Neural cell (in vitro differentiated cells): ENCODE results near the gene PABPN1L. TPM values are rescaled to one million over a fixed set of nuclear protein-coding genes. Genes with fewer than 3 reads are reported as not detected.

Source experiments
- H2AFZ ChIP-seq: fragments of 200-600, 300-800 bp; sonication (generic), shearing (Covaris generic); 2 replicates; pipeline ENCODE4 v1.6.0; 2014; ENCODE audit warnings: low read depth, mild to moderate bottlenecking, antibody characterized with exemption, low read length, moderate library complexity
- H3F3A ChIP-seq: fragments of 200-600 bp; shearing (Covaris generic); 2 replicates; pipeline ENCODE4 v1.6.1; 2016; ENCODE audit warnings: mild to moderate bottlenecking, moderate library complexity, mixed read lengths, antibody characterized with exemption, low read length; ENCODE audit not compliant: insufficient read depth, poor library complexity, severe bottlenecking
- H3K27ac ChIP-seq: fragments of 200-600, 300-800 bp; sonication (generic), shearing (Covaris generic); 2 replicates; pipeline ENCODE4 v1.5.1; 2014; ENCODE audit warnings: mild to moderate bottlenecking, low read length, moderate library complexity
- H3K27me3 ChIP-seq: fragments of 300-800, 200-600 bp; sonication (generic), shearing (Covaris generic); 2 replicates; pipeline ENCODE4 v1.6.0; 2014; ENCODE audit warnings: mild to moderate bottlenecking, low read depth, low read length, moderate library complexity; ENCODE audit not compliant: insufficient read depth
- H3K36me3 ChIP-seq: fragments of 300-800, 200-600 bp; sonication (generic), shearing (Covaris generic); 2 replicates; pipeline ENCODE4 v1.5.1; 2014; ENCODE audit warnings: mild to moderate bottlenecking, antibody characterized with exemption, low read length, moderate library complexity; ENCODE audit not compliant: insufficient read depth
- H3K4me2 ChIP-seq: fragments of 300-800, 200-600 bp; sonication (generic), shearing (Covaris generic); 2 replicates; pipeline ENCODE4 v1.6.0; 2014; ENCODE audit warnings: mild to moderate bottlenecking, low read length
- H3K4me3 ChIP-seq: fragments of 300-800, 200-600 bp; sonication (generic), shearing (Covaris generic); 2 replicates; pipeline ENCODE4 v1.5.1; 2014; ENCODE audit warnings: mild to moderate bottlenecking, low read length, moderate library complexity
- H3K79me2 ChIP-seq: fragments of 200-600 bp; shearing (Covaris generic); replicated peaks from 2 replicates; pipeline ENCODE4 v1.6.0; 2014; ENCODE audit warnings: mild to moderate bottlenecking, low read length, moderate library complexity; ENCODE audit not compliant: insufficient read depth
- H3K9ac ChIP-seq: fragments of 300-800, 200-600 bp; sonication (generic), shearing (Covaris generic); 2 replicates; pipeline ENCODE4 v1.6.1; 2016; ENCODE audit warnings: mild to moderate bottlenecking, low read length, mixed read lengths
- H3K9me2 ChIP-seq: fragments of 200-600 bp; shearing (Covaris generic); 2 replicates; pipeline ENCODE4 v1.6.1; 2016; ENCODE audit warnings: mild to moderate bottlenecking, low read length, mixed read lengths; ENCODE audit not compliant: insufficient read depth
- H3K9me3 ChIP-seq: fragments of 200-600, 300-800 bp; sonication (generic), shearing (Covaris generic); 2 replicates; pipeline ENCODE4 v1.6.1; 2016; ENCODE audit warnings: mild to moderate bottlenecking, mixed run types, low read length, moderate library complexity, mixed read lengths
- H4K20me1 ChIP-seq: fragments of 200-600 bp; shearing (Covaris generic); 2 replicates; pipeline ENCODE4 v1.6.1; 2016; ENCODE audit warnings: mild to moderate bottlenecking, mixed run types; ENCODE audit not compliant: insufficient read depth
- CTCF ChIP-seq: fragments of 450-650 bp; IDR thresholded peaks from 2 replicates; pipeline ENCODE4 v1.5.1; 2014; ENCODE audit warnings: antibody characterized with exemption, mild to moderate bottlenecking, moderate library complexity; ENCODE audit not compliant: poor library complexity, severe bottlenecking
- EP300 ChIP-seq: fragments of 450-650 bp; conservative IDR thresholded peaks from 2 replicates; pipeline ENCODE4 v1.6.1; 2014; ENCODE audit warnings: antibody characterized with exemption, mild to moderate bottlenecking, moderate library complexity; ENCODE audit not compliant: poor library complexity, severe bottlenecking
- EZH2 ChIP-seq: fragments of 200-600, 300-800 bp; shearing (Covaris generic), sonication (generic); IDR thresholded peaks from 2 replicates; pipeline ENCODE4 v1.6.1; 2014; ENCODE audit warnings: antibody characterized with exemption, low read length, borderline replicate concordance, mild to moderate bottlenecking; ENCODE audit not compliant: insufficient read depth, poor library complexity, severe bottlenecking
- MXI1 ChIP-seq: fragments of 450-650 bp; conservative IDR thresholded peaks from 2 replicates; pipeline ENCODE4 v1.6.1; 2014; ENCODE audit warnings: antibody characterized with exemption, mild to moderate bottlenecking; ENCODE audit not compliant: poor library complexity, severe bottlenecking
- POLR2AphosphoS5 ChIP-seq: IDR thresholded peaks from 2 replicates; pipeline ENCODE4 v1.6.1; 2012
- RAD21 ChIP-seq: fragments of 450-650 bp; conservative IDR thresholded peaks from 2 replicates; pipeline ENCODE4 v1.6.1; 2014; ENCODE audit warnings: antibody characterized with exemption, mild to moderate bottlenecking, moderate library complexity
- REST ChIP-seq: IDR thresholded peaks from 2 replicates; pipeline ENCODE4 v1.6.1; 2012; ENCODE audit warnings: borderline replicate concordance
- SMC3 ChIP-seq: fragments of 450-650 bp; conservative IDR thresholded peaks from 2 replicates; pipeline ENCODE4 v1.6.1; 2014; ENCODE audit warnings: antibody characterized with exemption, mild to moderate bottlenecking, moderate library complexity; ENCODE audit not compliant: poor library complexity
- TAF1 ChIP-seq: IDR thresholded peaks from 2 replicates; pipeline ENCODE4 v1.6.1; 2012; ENCODE audit warnings: low read depth
- polyA plus RNA-seq: library from polyadenylated mRNA; depleted of rRNA; stranded (reverse); fragments of >200 nt; gene quantifications from 2 replicates; pipeline ENCODE4 v1.2.3, GENCODE V29; 2014

Gene PABPN1L
- polyA plus RNA-seq, 1 donor from 2014 or later: 0.20 TPM

GRCh38 chr16:88850531-88851199, 15.8 kb downstream of the PABPN1L start:
- no peaks in the 10 kb centered on the region for H4K20me1 ChIP-seq
- H2AFZ ChIP-seq: no peak overlapping the region
- H3K4me3 ChIP-seq: no peak overlapping the region
- no peaks in the 10 kb centered on the region for H3F3A ChIP-seq
- H3K27me3 ChIP-seq: no peaks in the 10 kb centered on the region
- H3K36me3 ChIP-seq: no peaks in the 10 kb centered on the region
- no peaks in the 10 kb centered on the region for H3K79me2 ChIP-seq
- no peak overlapping the region for H3K4me2 ChIP-seq
- H3K9me3 ChIP-seq: no peaks in the 10 kb centered on the region
- TF ChIP-seq MXI1: no peak
- no peak for TF ChIP-seq REST
- TF ChIP-seq RAD21: no peak
- no peak for TF ChIP-seq SMC3
- TF ChIP-seq EP300: no peak
- no peak overlapping the region for H3K27ac ChIP-seq
- H3K9ac ChIP-seq: no peak overlapping the region
- no peaks in the 10 kb centered on the region for H3K9me2 ChIP-seq

- Histone ChIP-seq H3K79me2 (no peaks in the 10 kb centered on the region), H2AFZ (no peak overlapping the region), H3K9me2 (no peaks in the 10 kb centered on the region), H3K9me3 (no peaks in the 10 kb centered on the region), H3K27me3 (no peaks in the 10 kb centered on the region), H4K20me1 (no peaks in the 10 kb centered on the region), H3K36me3 (no peaks in the 10 kb centered on the region), H3F3A (no peaks in the 10 kb centered on the region), H3K4me3 (no peak overlapping the region), H3K4me2 (no peak overlapping the region), H3K9ac (no peak overlapping the region), H3K27ac (no peak overlapping the region)
- TF ChIP-seq CTCF (no peak), POLR2AphosphoS5 (no peak), REST (no peak), EZH2 (no peak), RAD21 (no peak), EP300 (no peak), TAF1 (no peak), SMC3 (no peak), MXI1 (no peak)
Measured at GRCh38 chr16:88848557-88848956, 17.9 kb downstream of the PABPN1L start.
